SU-DHL-6 (cell line): Measurements from ENCODE around the gene SEC16A.
"Not testable (repeated sequence)": the region's sequence is repeated elsewhere in the genome, so short reads cannot be mapped to it uniquely, and the experiment has no call there.

Experiments
- H2AFZ ChIP-seq: fragments of 200-600 bp; sonication (generic); 2 replicates; pipeline ENCODE4 v1.6.1; 2014; ENCODE audit warnings: low read depth, mild to moderate bottlenecking, moderate library complexity, mixed read lengths, antibody characterized with exemption, low read length; ENCODE audit not compliant: severe bottlenecking
- H3F3A ChIP-seq: fragments of 200-600 bp; shearing (Covaris generic); 2 replicates; pipeline ENCODE4 v1.6.0; 2016; ENCODE audit warnings: antibody characterized with exemption, mild to moderate bottlenecking; ENCODE audit not compliant: insufficient read depth
- H3K27ac ChIP-seq: fragments of 200-600 bp; sonication (generic); 2 replicates; pipeline ENCODE4 v1.5.1; 2016; ENCODE audit warnings: low read depth, mild to moderate bottlenecking, low read length, moderate library complexity, mixed read lengths
- H3K27me3 ChIP-seq: fragments of 200-600 bp; sonication (generic), shearing (Covaris generic); 2 replicates; pipeline ENCODE4 v1.6.0; 2014; ENCODE audit warnings: mild to moderate bottlenecking, low read length
- H3K36me3 ChIP-seq: fragments of 200-600 bp; sonication (generic); 2 replicates; pipeline ENCODE4 v1.6.1; 2014; ENCODE audit warnings: mild to moderate bottlenecking, low read length, mixed read lengths
- H3K4me2 ChIP-seq: fragments of 300-600, 200-600 bp; shearing (Covaris generic), sonication (generic); 2 replicates; pipeline ENCODE4 v1.6.0; 2014; ENCODE audit warnings: low read length, low read depth, mild to moderate bottlenecking; ENCODE audit not compliant: poor library complexity, severe bottlenecking
- H3K4me3 ChIP-seq: fragments of 200-600 bp; sonication (generic); 2 replicates; pipeline ENCODE4 v1.5.1; 2014; ENCODE audit warnings: antibody characterized with exemption, low read length, mild to moderate bottlenecking, mixed read lengths; ENCODE audit not compliant: insufficient read depth, poor library complexity, severe bottlenecking
- H3K79me2 ChIP-seq: fragments of 200-600 bp; sonication (generic); 2 replicates; pipeline ENCODE4 v1.6.1; 2014; ENCODE audit warnings: mild to moderate bottlenecking, low read length, moderate library complexity; ENCODE audit not compliant: insufficient read depth
- H3K9ac ChIP-seq: fragments of 200-600 bp; sonication (generic); 2 replicates; pipeline ENCODE4 v1.7.0; 2014; ENCODE audit warnings: mild to moderate bottlenecking, low read length
- H3K9me2 ChIP-seq: fragments of 200-600 bp; sonication (generic); replicated peaks from 2 replicates; pipeline ENCODE4 v1.6.1; 2014; ENCODE audit warnings: low read length; ENCODE audit not compliant: insufficient read depth
- H3K9me3 ChIP-seq: fragments of 200-600 bp; sonication (generic); 2 replicates; pipeline ENCODE4 v1.6.1; 2014; ENCODE audit warnings: low read length, mixed read lengths; ENCODE audit not compliant: insufficient read depth
- H4K20me1 ChIP-seq: fragments of 200-600 bp; sonication (generic); 2 replicates; pipeline ENCODE4 v1.6.1; 2014; ENCODE audit warnings: low read depth, mild to moderate bottlenecking, antibody characterized with exemption, low read length, moderate library complexity, mixed read lengths
- EZH2phosphoT487 ChIP-seq: fragments of 200-600 bp; sonication (generic), shearing (Covaris generic); conservative IDR thresholded peaks from 2 replicates; pipeline ENCODE4 v1.6.1; 2018; ENCODE audit warnings: mild to moderate bottlenecking, antibody characterized with exemption, low read length, moderate library complexity, mixed read lengths
- TF ChIP-seq, protein P1 (sequence below): fragments of 200-600 bp; sonication (generic); IDR thresholded peaks from one replicate; pipeline ENCODE4 v1.5.1; 2017; ENCODE audit warnings: antibody characterized with exemption, mild to moderate bottlenecking, low read length, moderate library complexity; ENCODE audit not compliant: insufficient read depth, poor library complexity, severe bottlenecking

The SEC16A gene

DNA sequence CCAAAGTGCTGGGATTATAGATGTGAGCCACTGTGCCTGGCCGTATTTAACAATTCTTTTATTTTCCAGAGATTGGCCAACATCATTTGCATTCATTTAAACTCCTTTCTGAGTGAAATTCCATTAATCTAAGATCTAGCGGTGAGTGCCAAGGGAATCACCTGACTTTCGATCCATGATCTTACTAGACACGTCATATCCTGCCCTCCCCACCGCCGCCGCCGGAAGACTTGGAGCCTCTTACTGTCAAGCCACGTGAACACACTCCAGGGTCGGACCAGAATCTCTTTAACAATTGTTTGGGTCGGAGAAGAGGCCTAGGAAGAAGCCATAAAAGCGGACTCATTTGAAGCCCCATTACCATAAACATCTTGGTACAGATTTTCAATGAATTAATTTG lies 56.1 kb downstream of the SEC16A start:
- no peaks in the 10 kb centered on the region for H3F3A ChIP-seq
- no peak overlapping the region for H3K27ac ChIP-seq
- TF ChIP-seq, protein P1, sequence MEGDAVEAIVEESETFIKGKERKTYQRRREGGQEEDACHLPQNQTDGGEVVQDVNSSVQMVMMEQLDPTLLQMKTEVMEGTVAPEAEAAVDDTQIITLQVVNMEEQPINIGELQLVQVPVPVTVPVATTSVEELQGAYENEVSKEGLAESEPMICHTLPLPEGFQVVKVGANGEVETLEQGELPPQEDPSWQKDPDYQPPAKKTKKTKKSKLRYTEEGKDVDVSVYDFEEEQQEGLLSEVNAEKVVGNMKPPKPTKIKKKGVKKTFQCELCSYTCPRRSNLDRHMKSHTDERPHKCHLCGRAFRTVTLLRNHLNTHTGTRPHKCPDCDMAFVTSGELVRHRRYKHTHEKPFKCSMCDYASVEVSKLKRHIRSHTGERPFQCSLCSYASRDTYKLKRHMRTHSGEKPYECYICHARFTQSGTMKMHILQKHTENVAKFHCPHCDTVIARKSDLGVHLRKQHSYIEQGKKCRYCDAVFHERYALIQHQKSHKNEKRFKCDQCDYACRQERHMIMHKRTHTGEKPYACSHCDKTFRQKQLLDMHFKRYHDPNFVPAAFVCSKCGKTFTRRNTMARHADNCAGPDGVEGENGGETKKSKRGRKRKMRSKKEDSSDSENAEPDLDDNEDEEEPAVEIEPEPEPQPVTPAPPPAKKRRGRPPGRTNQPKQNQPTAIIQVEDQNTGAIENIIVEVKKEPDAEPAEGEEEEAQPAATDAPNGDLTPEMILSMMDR, result no peak
- no peak for TF ChIP-seq EZH2phosphoT487
- H3K79me2 ChIP-seq, result no peaks in the 10 kb centered on the region
- H3K4me2 ChIP-seq, result no peak overlapping the region
- no peaks in the 10 kb centered on the region for H3K9me3 ChIP-seq
- no peak overlapping the region for H2AFZ ChIP-seq
- no peak overlapping the region for H3K9ac ChIP-seq
- no peaks in the 10 kb centered on the region for H3K27me3 ChIP-seq
- H3K9me2 ChIP-seq, result no peaks in the 10 kb centered on the region
- no peaks in the 10 kb centered on the region for H3K36me3 ChIP-seq
- H3K4me3 ChIP-seq, result no peak overlapping the region
- no peaks in the 10 kb centered on the region for H4K20me1 ChIP-seq

DNA sequence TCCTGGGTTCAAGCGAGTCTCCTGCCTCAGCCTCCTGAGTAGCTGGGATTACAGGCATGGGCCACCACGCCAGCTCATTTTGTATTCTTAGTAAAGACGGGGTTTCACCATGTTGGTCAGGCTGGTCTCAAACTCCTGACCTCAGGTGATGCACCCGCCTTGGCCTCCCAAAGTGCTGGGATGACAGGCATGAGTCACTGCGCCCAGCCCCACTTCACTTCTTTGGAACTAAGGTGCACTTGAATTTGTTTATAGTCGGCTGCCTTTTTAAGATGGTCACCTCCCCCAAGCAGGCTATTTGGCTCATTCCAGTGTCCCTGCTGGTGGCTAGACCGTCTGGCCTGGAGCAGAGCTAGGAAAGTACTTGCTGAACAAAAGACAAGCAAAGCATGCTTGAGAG lies 57.5 kb downstream of the SEC16A start:
- not testable (repeated sequence) for H3K9ac ChIP-seq, H4K20me1 ChIP-seq, H3K79me2 ChIP-seq, H3K9me2 ChIP-seq, H3F3A ChIP-seq, H3K36me3 ChIP-seq, H3K4me2 ChIP-seq, H2AFZ ChIP-seq, H3K9me3 ChIP-seq, H3K4me3 ChIP-seq, H3K27me3 ChIP-seq, H3K27ac ChIP-seq

DNA sequence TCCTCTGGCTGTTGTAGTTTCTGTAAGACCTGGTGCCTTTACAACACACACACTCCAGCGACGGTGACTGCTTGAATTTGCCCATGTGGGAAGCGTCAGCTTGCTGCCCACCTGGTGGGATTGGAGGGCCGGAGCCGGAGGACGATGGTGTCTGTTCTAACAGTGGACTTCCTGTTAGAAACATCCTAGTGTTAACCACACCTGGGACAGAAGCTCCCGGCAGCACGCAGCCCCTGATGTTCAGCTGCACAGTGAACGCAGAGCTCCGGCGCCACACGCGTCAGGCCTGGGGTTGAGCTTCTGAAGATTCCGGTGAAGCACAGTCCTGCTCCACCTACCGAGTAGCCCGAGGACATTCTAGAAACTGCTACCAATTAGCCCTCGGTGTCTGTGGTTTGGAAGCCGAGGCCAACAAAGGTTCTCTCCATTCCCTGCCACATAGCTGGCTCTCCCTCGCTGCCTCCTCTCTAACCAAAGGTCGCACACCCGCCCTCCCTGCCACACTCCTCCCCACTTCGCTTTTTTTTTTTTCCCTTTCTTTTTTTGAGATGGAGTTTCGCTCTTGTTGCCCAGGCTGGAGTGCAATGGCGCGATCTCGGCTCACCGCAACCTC lies 58.0 kb downstream of the SEC16A start:
- no peak overlapping the region for H2AFZ ChIP-seq
- H3K27me3 ChIP-seq, result no peaks in the 10 kb centered on the region
- H3K79me2 ChIP-seq, result no peaks in the 10 kb centered on the region
- no peaks in the 10 kb centered on the region for H3K9me3 ChIP-seq
- TF ChIP-seq EZH2phosphoT487, result no peak
- TF ChIP-seq, protein P1, result no peak
- no peaks in the 10 kb centered on the region for H4K20me1 ChIP-seq
- no peak overlapping the region for H3K4me2 ChIP-seq
- no peak overlapping the region for H3K27ac ChIP-seq
- no peak overlapping the region for H3K9ac ChIP-seq
- H3K4me3 ChIP-seq, result no peak overlapping the region
- no peaks in the 10 kb centered on the region for H3K36me3 ChIP-seq
- H3K9me2 ChIP-seq, result no peaks in the 10 kb centered on the region
- H3F3A ChIP-seq, result no peaks in the 10 kb centered on the region

DNA sequence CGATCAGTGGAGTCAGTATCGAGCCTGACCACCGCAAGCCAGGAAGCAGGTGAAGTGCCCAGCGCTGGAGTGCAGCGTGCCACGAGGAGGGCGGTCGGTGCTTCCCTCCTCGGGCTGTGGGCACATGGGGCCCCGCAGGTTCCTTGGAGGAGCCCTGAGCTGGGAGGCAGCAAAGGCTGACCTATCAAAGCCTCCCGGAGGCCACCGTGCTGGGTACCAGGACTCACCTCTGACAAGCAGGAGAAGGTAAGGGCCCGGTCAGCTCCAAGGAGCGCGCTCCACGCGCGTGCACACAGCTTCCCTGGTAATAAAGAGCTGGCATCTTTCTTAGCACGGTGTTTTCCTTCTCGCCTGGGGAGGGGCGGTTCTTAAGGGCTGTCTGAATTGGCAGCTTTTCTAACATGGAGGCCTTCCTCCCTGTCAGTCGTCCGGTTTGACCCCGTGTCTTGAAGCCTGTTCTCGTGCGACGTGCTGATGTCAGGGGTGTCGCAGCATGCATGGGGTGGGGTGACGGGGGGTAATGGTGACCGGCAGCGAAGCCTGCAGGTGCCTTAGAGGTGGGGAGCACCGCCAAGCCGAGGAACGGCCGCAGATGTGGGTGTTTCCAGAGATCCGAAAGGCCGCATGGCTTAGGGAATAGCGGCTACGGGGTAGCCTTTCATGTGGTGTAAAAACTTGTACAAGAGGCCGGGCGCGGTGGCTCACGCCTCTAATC lies 59.3 kb downstream of the SEC16A start:
- H3K79me2 ChIP-seq, result no peaks in the 10 kb centered on the region
- no peaks in the 10 kb centered on the region for H3F3A ChIP-seq
- no peak overlapping the region for H3K4me3 ChIP-seq
- H3K27ac ChIP-seq, result no peak overlapping the region
- H3K27me3 ChIP-seq, result no peaks in the 10 kb centered on the region
- H2AFZ ChIP-seq, result no peak overlapping the region
- no peaks in the 10 kb centered on the region for H4K20me1 ChIP-seq
- TF ChIP-seq, protein P1, result no peak
- no peak for TF ChIP-seq EZH2phosphoT487
- no peak overlapping the region for H3K9ac ChIP-seq
- H3K36me3 ChIP-seq, result no peaks in the 10 kb centered on the region
- H3K9me2 ChIP-seq, result no peaks in the 10 kb centered on the region
- no peaks in the 10 kb centered on the region for H3K9me3 ChIP-seq
- no peak overlapping the region for H3K4me2 ChIP-seq
